Lung (tissue), 12 donors: ENCODE data around the gene C20orf204. TPM values are rescaled to one million over a fixed set of nuclear protein-coding genes. Genes with fewer than 3 reads are reported as not detected.

Experiments used
- ATAC-seq: fragments of 200-7000 bp; cut with Tn5 transposase; one replicate; pipeline ENCODE4 v1.9.1; 2020; ENCODE audit warnings: moderate number of reproducible peaks; ENCODE audit not compliant: insufficient read depth, low FRiP score
- DNase-seq, 3 donors: peaks; one replicate each; pipeline ENCODE4 v3.0.0-alpha.2; 2013 to 2017
- H3K27ac ChIP-seq, 2 donors: one replicate each; pipeline ENCODE4 v1.5.1; 2013; ENCODE audit warnings: mild to moderate bottlenecking in 2 of 2, moderate library complexity in 2 of 2, control low read depth in 1 of 2, inconsistent platforms in 1 of 2, low read depth in 1 of 2, low read length in 1 of 2
- H3K27me3 ChIP-seq, 3 donors: one replicate each; pipeline ENCODE4 v1.5.1; 2013; ENCODE audit warnings: low read length in 2 of 3; ENCODE audit not compliant: control insufficient read depth in 3 of 3, insufficient read depth in 3 of 3
- H3K36me3 ChIP-seq, 4 donors: one replicate each; pipeline ENCODE4 v1.5.1; 2013; ENCODE audit warnings: low read length in 4 of 4, mild to moderate bottlenecking in 1 of 4, moderate library complexity in 1 of 4; ENCODE audit not compliant: control insufficient read depth in 4 of 4, insufficient read depth in 4 of 4
- H3K4me1 ChIP-seq, 5 donors: one replicate each; pipeline ENCODE4 v1.5.1; 2013; ENCODE audit warnings: low read length in 5 of 5, mild to moderate bottlenecking in 2 of 5, moderate library complexity in 1 of 5; ENCODE audit not compliant: control insufficient read depth in 5 of 5, insufficient read depth in 5 of 5
- H3K4me3 ChIP-seq: one replicate; pipeline ENCODE4 v1.5.1; 2013; ENCODE audit warnings: mild to moderate bottlenecking, control low read depth, moderate library complexity
- H3K9ac ChIP-seq, 2 donors: one replicate each; pipeline ENCODE4 v1.5.1; 2013; ENCODE audit warnings: low read length in 2 of 2, control low read depth in 1 of 2; ENCODE audit not compliant: insufficient read depth in 1 of 2
- H3K9me3 ChIP-seq, 4 donors: one replicate each; pipeline ENCODE4 v1.5.1; 2013; ENCODE audit warnings: low read length in 3 of 4, mild to moderate bottlenecking in 1 of 4, moderate library complexity in 1 of 4; ENCODE audit not compliant: control insufficient read depth in 4 of 4, insufficient read depth in 3 of 4
- WGBS, 2 donors: extraction: QIAGEN DNeasy Blood & Tissue Kit; methylation state at CpG; one replicate each; pipeline ENCODE4 v1.1.7; 2013; 5-methylcytosine and 5-hydroxymethylcytosine counted together
- polyA plus RNA-seq, 2 donors: library from polyadenylated mRNA; stranded (reverse); fragments of 200-250 nt; gene quantifications; one replicate each; pipeline ENCODE4 v1.2.1, GENCODE V29; 2013
- total RNA-seq, 2 donors: library from RNA; depleted of rRNA in 1 of 2; stranded (reverse); fragments of >200 nt in 1 of 2; gene quantifications; one replicate each; pipeline ENCODE4 v1.2.1, GENCODE V29; 2014 to 2021
- TF ChIP-seq, protein P1 (sequence below): IDR thresholded peaks from 2 replicates; pipeline ENCODE4 v1.5.1; 2012; ENCODE audit warnings: mild to moderate bottlenecking; ENCODE audit errors: control extremely low read depth, extremely low read depth
- donor health status: control.
- donor health status: control.
- donor health status: Bipolar disorder and iron deficiency.
- donor health status: healthy.
- donor health status: DM: yes; HTN: yes; CAD: no.

Gene C20orf204
- total and polyA plus RNA-seq, 4 donors = 0.50 to 2.0 (median 0.98) TPM

- peaks cover 0 to 49% (median 18%) of the 10 kb centered on the region in 5 donors for H3K4me1 ChIP-seq
- TF ChIP-seq, protein P1, sequence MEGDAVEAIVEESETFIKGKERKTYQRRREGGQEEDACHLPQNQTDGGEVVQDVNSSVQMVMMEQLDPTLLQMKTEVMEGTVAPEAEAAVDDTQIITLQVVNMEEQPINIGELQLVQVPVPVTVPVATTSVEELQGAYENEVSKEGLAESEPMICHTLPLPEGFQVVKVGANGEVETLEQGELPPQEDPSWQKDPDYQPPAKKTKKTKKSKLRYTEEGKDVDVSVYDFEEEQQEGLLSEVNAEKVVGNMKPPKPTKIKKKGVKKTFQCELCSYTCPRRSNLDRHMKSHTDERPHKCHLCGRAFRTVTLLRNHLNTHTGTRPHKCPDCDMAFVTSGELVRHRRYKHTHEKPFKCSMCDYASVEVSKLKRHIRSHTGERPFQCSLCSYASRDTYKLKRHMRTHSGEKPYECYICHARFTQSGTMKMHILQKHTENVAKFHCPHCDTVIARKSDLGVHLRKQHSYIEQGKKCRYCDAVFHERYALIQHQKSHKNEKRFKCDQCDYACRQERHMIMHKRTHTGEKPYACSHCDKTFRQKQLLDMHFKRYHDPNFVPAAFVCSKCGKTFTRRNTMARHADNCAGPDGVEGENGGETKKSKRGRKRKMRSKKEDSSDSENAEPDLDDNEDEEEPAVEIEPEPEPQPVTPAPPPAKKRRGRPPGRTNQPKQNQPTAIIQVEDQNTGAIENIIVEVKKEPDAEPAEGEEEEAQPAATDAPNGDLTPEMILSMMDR = no peak
- H3K36me3 ChIP-seq = peaks cover 0 to 14% (median 0%) of the 10 kb centered on the region in 4 donors
- DNase-seq = peak; percentile 80 to 91 (median 80)
- WGBS, 2 donors = 0% methylated on average over 40 to 72 of the region's 73 CpGs
- H3K9ac ChIP-seq = peak within 1 kb of the TSS; percentile 13 to 63
- no peaks in the 10 kb centered on the region for H3K9me3 ChIP-seq
- H3K27me3 ChIP-seq = peaks cover 0 to 13% (median 2%) of the 10 kb centered on the region in 3 donors
- H3K4me3 ChIP-seq = peak within 1 kb of the TSS; percentile 66
- ATAC-seq = peak; percentile 56
- H3K27ac ChIP-seq = peak within 1 kb of the TSS; percentile 24 to 86
These were observed 43.5 kb downstream of the C20orf204 start, which contains the start of gene RGS19 for GRCh38 chr20:64079273-64080012. Gene RGS19, minus strand, starts transcription at chr20:64079518. Its CDS starts 2,632 bp downstream, at chr20:64076886.

- ATAC-seq = no peak
- H3K27me3 ChIP-seq = peaks cover 3 to 20% (median 6%) of the 10 kb centered on the region in 3 donors
- DNase-seq = peak in 1 of 3 donors; percentile 40
- peaks cover 0 to 7% (median 0%) of the 10 kb centered on the region in 4 donors for H3K36me3 ChIP-seq
- H3K27ac ChIP-seq = peak within 1 kb of the TSS; percentile 24 to 86
- TF ChIP-seq, protein P1 = no peak
- peaks cover 0 to 55% (median 22%) of the 10 kb centered on the region in 5 donors for H3K4me1 ChIP-seq
- peak within 1 kb of the TSS; percentile 13 to 63 for H3K9ac ChIP-seq
- peak within 1 kb of the TSS; percentile 66 for H3K4me3 ChIP-seq
- no peaks in the 10 kb centered on the region for H3K9me3 ChIP-seq
- WGBS, 2 donors = 4 to 5% methylated on average over 36 to 62 of the region's 62 CpGs
These were observed 44.2 kb downstream of the C20orf204 start, which contains the start of gene OPRL1 for GRCh38 chr20:64080013-64080812. Gene OPRL1, plus strand, starts transcription at chr20:64080082. Its CDS starts 12,639 bp downstream, at chr20:64092721.

GRCh38 chr20:64080813-64081623 is 45.0 kb downstream of the C20orf204 start:
- peaks cover 0 to 4% (median 0%) of the 10 kb centered on the region in 4 donors for H3K36me3 ChIP-seq
- no peak overlapping the region for H3K27ac ChIP-seq
- DNase-seq = no peak
- no peaks in the 10 kb centered on the region for H3K9me3 ChIP-seq
- peaks cover 3 to 28% (median 13%) of the 10 kb centered on the region in 3 donors for H3K27me3 ChIP-seq
- no peak overlapping the region for H3K4me3 ChIP-seq
- ATAC-seq = no peak
- H3K9ac ChIP-seq = no peak overlapping the region
- TF ChIP-seq, protein P1 = no peak
- 72 to 78% methylated on average over 16 to 17 of the region's 17 CpGs for WGBS, 2 donors
- peaks cover 0 to 55% (median 22%) of the 10 kb centered on the region in 5 donors for H3K4me1 ChIP-seq
